Endothelial cell (in vitro differentiated cells): ENCODE data around the gene ACBD6. TPM values are rescaled to one million over a fixed set of nuclear protein-coding genes. Genes with fewer than 3 reads are reported as not detected.

Experiments
- DNase-seq: peaks from one replicate; pipeline ENCODE4 v3.0.0; 2021; ENCODE audit warnings: low spot score
- H3K27ac Mint-ChIP-seq: one replicate; pipeline ENCODE4 v1.8.0; 2021; ENCODE audit warnings: mixed read lengths, inconsistent platforms; ENCODE audit not compliant: unreplicated experiment
- H3K27me3 Mint-ChIP-seq: one replicate; pipeline ENCODE4 v1.8.0; 2021; ENCODE audit warnings: mild to moderate bottlenecking, moderate library complexity, mixed read lengths, inconsistent platforms; ENCODE audit not compliant: unreplicated experiment
- H3K36me3 Mint-ChIP-seq: one replicate; pipeline ENCODE4 v1.8.0; 2021; ENCODE audit warnings: mild to moderate bottlenecking, low read depth, mixed read lengths, inconsistent platforms; ENCODE audit not compliant: unreplicated experiment
- H3K4me1 Mint-ChIP-seq: one replicate; pipeline ENCODE4 v1.8.0; 2021; ENCODE audit warnings: mild to moderate bottlenecking, mixed read lengths, inconsistent platforms; ENCODE audit not compliant: unreplicated experiment
- H3K4me3 Mint-ChIP-seq: one replicate; pipeline ENCODE4 v1.8.0; 2021; ENCODE audit warnings: mild to moderate bottlenecking, mixed read lengths, inconsistent platforms; ENCODE audit not compliant: unreplicated experiment
- H3K9me3 Mint-ChIP-seq: one replicate; pipeline ENCODE4 v1.8.0; 2021; ENCODE audit warnings: mixed read lengths, inconsistent platforms; ENCODE audit not compliant: unreplicated experiment
- total RNA-seq: library from RNA; stranded (reverse); fragmentation: NEBNext Ultra II Directional; extraction: Animal tissue kit (Norgen Biotek cat#: 25700); gene quantifications from one replicate; pipeline ENCODE4 v1.2.1, GENCODE V29; 2021; ENCODE audit not compliant: unreplicated experiment
- TF ChIP-seq, protein P1 (sequence below): fragments of 200-600 bp; sonication (generic); IDR thresholded peaks from one replicate; pipeline ENCODE4 v1.5.0; 2021; ENCODE audit warnings: antibody characterized with exemption; ENCODE audit not compliant: unreplicated experiment

The ACBD6 gene
- total RNA-seq, 1 donor from 2014 or later, result 46.5 TPM

GRCh38 chr1:180247061-180247460 is 255.3 kb downstream of the ACBD6 start:
- no peak overlapping the region for H3K27ac Mint-ChIP-seq
- peaks cover 11% of the 10 kb centered on the region for H3K36me3 Mint-ChIP-seq
- TF ChIP-seq, protein P1, sequence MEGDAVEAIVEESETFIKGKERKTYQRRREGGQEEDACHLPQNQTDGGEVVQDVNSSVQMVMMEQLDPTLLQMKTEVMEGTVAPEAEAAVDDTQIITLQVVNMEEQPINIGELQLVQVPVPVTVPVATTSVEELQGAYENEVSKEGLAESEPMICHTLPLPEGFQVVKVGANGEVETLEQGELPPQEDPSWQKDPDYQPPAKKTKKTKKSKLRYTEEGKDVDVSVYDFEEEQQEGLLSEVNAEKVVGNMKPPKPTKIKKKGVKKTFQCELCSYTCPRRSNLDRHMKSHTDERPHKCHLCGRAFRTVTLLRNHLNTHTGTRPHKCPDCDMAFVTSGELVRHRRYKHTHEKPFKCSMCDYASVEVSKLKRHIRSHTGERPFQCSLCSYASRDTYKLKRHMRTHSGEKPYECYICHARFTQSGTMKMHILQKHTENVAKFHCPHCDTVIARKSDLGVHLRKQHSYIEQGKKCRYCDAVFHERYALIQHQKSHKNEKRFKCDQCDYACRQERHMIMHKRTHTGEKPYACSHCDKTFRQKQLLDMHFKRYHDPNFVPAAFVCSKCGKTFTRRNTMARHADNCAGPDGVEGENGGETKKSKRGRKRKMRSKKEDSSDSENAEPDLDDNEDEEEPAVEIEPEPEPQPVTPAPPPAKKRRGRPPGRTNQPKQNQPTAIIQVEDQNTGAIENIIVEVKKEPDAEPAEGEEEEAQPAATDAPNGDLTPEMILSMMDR, result no peak
- no peak for DNase-seq
- peak overlapping the region; percentile 42 for H3K4me3 Mint-ChIP-seq
- H3K27me3 Mint-ChIP-seq, result peaks cover 8% of the 10 kb centered on the region
- no peaks in the 10 kb centered on the region for H3K9me3 Mint-ChIP-seq
- peaks cover 57% of the 10 kb centered on the region for H3K4me1 Mint-ChIP-seq

GRCh38 chr1:180246579-180246978 is 255.8 kb downstream of the ACBD6 start:
- no peak overlapping the region for H3K4me3 Mint-ChIP-seq
- DNase-seq, result no peak
- H3K27ac Mint-ChIP-seq, result no peak overlapping the region
- peaks cover 8% of the 10 kb centered on the region for H3K27me3 Mint-ChIP-seq
- peaks cover 10% of the 10 kb centered on the region for H3K36me3 Mint-ChIP-seq
- no peaks in the 10 kb centered on the region for H3K9me3 Mint-ChIP-seq
- peaks cover 52% of the 10 kb centered on the region for H3K4me1 Mint-ChIP-seq
- TF ChIP-seq, protein P1, result no peak

- no peak overlapping the region for H3K4me3 Mint-ChIP-seq
- H3K9me3 Mint-ChIP-seq, result no peaks in the 10 kb centered on the region
- no peak overlapping the region for H3K27ac Mint-ChIP-seq
- peaks cover 5% of the 10 kb centered on the region for H3K27me3 Mint-ChIP-seq
- peaks cover 3% of the 10 kb centered on the region for H3K36me3 Mint-ChIP-seq
- TF ChIP-seq, protein P1, result no peak
- peaks cover 35% of the 10 kb centered on the region for H3K4me1 Mint-ChIP-seq
- no peak for DNase-seq
Observed at GRCh38 chr1:180244840-180245239, 257.5 kb downstream of the ACBD6 start.

DNA sequence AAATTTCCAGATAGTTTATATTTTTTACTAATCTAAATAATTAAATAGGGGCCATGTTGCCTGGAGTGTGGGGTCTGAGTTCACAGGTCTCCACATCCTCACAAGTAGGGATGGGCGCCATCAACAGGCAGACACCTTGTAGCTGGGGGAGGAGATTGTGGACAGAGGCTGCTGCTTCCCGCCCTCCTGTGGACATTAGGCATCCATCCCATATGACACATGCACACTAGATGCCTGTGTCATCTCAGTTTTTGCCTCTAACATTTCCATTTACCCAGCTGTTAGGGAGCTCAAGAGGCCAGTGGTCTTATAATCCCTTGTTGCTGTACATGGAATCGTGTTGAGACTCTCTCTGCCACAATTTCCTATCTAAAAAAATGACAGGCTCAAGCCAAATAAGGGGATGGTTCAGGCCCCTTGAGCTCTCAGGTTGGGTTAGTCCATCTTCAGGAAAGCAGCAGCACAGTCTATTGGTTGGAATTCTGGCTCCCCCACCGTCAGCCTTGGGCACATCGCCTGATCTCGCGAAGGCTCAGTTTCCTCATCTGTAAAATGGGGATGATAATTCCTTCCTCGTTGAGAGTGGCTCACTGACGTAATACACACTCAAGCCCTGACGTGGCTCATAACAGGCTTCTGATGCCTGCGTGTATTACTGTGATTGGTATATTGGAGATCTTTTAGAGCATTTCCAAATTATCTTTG is 258.7 kb downstream of the ACBD6 start:
- no peak overlapping the region for H3K4me3 Mint-ChIP-seq
- TF ChIP-seq, protein P1, result no peak
- DNase-seq, result no peak
- peaks cover 24% of the 10 kb centered on the region for H3K4me1 Mint-ChIP-seq
- H3K27me3 Mint-ChIP-seq, result peaks cover 1% of the 10 kb centered on the region
- no peaks in the 10 kb centered on the region for H3K9me3 Mint-ChIP-seq
- no peak overlapping the region for H3K27ac Mint-ChIP-seq
- no peaks in the 10 kb centered on the region for H3K36me3 Mint-ChIP-seq

- Mint-ChIP-seq H3K36me3 (no peaks in the 10 kb centered on the region), H3K4me1 (peaks cover 10% of the 10 kb centered on the region), H3K9me3 (no peaks in the 10 kb centered on the region), H3K4me3 (no peak overlapping the region), H3K27ac (no peak overlapping the region), H3K27me3 (peaks cover 8% of the 10 kb centered on the region)
- TF ChIP-seq, protein P1, result no peak
- DNase-seq, result no peak
Observed at GRCh38 chr1:180241716-180242544, 260.4 kb downstream of the ACBD6 start.
